Motor neuron (in vitro differentiated cells): Measurements from ENCODE around the gene PARP16. TPM values are rescaled to one million over a fixed set of nuclear protein-coding genes. Genes with fewer than 3 reads are reported as not detected.
A peak's percentile ranks its signal among the peaks of the same experiment; 100 is the strongest.
"Not testable (repeated sequence)": the region's sequence is repeated elsewhere in the genome, so short reads cannot be mapped to it uniquely, and the experiment has no call there.

Source experiments
- ATAC-seq, 8 experiments: fragments of 200-7000 bp; cut with Tn5 transposase; replicated peaks in 6 of 8; 2 replicates each; pipeline ENCODE4 v1.8.0; 2021; ENCODE audit warnings: mild to moderate bottlenecking in 8 of 8, moderate library complexity in 8 of 8
- H3K27ac ChIP-seq, 2 donors: fragments of 250-450 bp; sonication (Bioruptor Pico); 2 replicates each; pipeline ENCODE4 v1.9.0; 2021; ENCODE audit warnings: antibody characterized with exemption in 2 of 2, mild to moderate bottlenecking in 2 of 2, moderate library complexity in 1 of 2
- H3K4me1 ChIP-seq, 2 donors: fragments of 250-450 bp; sonication (Bioruptor Pico); replicated peaks in 1 of 2; 2 replicates each; pipeline ENCODE4 v1.6.1; 2021; ENCODE audit warnings: antibody characterized with exemption in 2 of 2, mild to moderate bottlenecking in 2 of 2, moderate library complexity in 1 of 2
- H3K4me3 ChIP-seq, 5 donors: fragments of 250-450 bp; sonication (Bioruptor Pico); 2 replicates each; pipeline ENCODE4 v1.9.0; 2021; ENCODE audit warnings: antibody characterized with exemption in 5 of 5, mild to moderate bottlenecking in 5 of 5, moderate library complexity in 4 of 5
- WGBS, 10 experiments: fragments of 450-650 bp; shearing (Covaris generic); methylation state at CpG; one replicate each; pipeline ENCODE4 v1.0.0; 2022; 5-methylcytosine and 5-hydroxymethylcytosine counted together
- in situ Hi-C, 9 experiments: fragments of 400-800 bp; cut with MboI; loops; one replicate each; pipeline ENCODE4 v1.15.0; 2021; ENCODE audit warnings: low sequenced_read_pairs in 9 of 9, low pct_unique_long_range_greater_than_20kb in 2 of 9; ENCODE audit not compliant: unreplicated experiment in 9 of 9
- total RNA-seq, 8 experiments: library from RNA; unstranded; fragments of 300-600 nt; gene quantifications; 2 replicates each; pipeline versions ENCODE4 v1.2.3 to v1.2.4, GENCODE V29; 2022

PARP16 gene
- total RNA-seq, 8 experiments from 2014 or later: 2.7 to 15.3 (median 6.7) TPM

DNA sequence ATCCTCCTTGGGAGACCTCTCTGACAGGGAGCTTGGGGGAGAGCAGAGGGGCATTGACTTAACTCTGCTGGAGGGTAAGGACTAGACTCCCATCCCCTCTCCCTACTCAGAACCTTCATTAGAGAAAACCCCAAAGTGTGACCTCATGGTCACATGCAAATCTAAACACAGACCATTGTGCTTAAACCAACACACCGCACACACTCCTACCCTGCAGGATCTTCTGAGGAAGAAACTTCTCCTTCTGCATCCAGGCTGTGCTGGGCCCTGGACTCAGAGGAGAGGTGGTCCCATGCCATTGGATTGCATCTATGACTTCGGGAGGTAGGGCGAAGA is 805 bp upstream of the PARP16 start:
- in situ Hi-C loops: loop anchor here in 5 of 9 experiments (25.0 kb wide), 2 partner anchors 100 to 250 kb away; partner anchors contain the start of genes CLPX (in 4 of the 5), MTFMT (in 1 of the 5) and SLC51B (in 1 of the 5)
- peak overlapping the region; percentile 66 to 76 for H3K27ac ChIP-seq
- H3K4me1 ChIP-seq: peaks cover 19 to 20% of the 10 kb centered on the region in 2 donors
- ATAC-seq: peak in 1 of 8 experiments; percentile 6
- WGBS, 10 experiments: 80 to 100% (median 93%) methylated on average over 1 to 2 of the region's 3 CpGs; no CpG with 5 or more reads in 6 of the 10 experiments
- H3K4me3 ChIP-seq: no peak overlapping the region

DNA sequence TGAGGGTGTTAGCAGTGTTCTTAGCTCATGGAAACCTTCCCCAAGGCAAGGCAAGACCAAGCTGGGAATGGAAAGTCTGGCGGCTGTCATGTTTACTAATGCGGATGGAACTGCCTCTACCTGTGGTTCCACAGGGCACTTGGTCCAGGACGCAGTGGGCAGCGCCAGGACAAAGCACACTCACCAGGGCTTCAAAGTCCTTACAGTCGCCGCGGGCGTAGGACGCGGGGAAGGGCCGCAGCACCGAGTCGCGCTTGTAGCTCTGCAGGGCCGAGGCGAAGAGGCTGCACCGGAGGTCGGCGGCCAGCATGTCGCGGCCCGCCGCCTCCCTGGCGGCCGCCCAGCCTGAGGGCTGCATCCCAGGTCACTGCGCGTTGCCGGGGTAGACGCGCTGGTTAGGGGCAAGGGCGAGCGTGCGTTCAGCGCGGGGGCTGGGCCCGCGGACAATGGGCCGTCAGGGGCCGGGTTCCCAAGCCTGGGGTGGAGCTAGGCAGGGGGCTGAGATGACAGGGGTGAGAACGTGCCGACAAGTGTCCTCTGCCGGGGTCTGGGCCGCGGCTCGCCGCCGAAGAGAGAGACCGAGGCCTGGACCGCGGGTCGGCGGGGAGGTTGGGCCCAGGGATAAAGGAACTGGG is 497 bp downstream of the PARP16 start:
- in situ Hi-C loops: loop anchor here in 5 of 9 experiments (25.0 kb wide), 2 partner anchors 99 to 249 kb away; partner anchors contain the start of genes CLPX (in 4 of the 5), MTFMT (in 1 of the 5) and SLC51B (in 1 of the 5)
- 0 to 4% (median 0%) methylated on average over 1 to 5 of the region's 52 CpGs; no CpG with 5 or more reads in 5 of the 10 experiments for WGBS, 10 experiments
- Histone ChIP-seq H3K27ac (peak overlapping the region; percentile 87 to 95), H3K4me1 (peaks cover 19 to 20% of the 10 kb centered on the region in 2 donors), H3K4me3 (peak overlapping the region; percentile 36 to 64 (median 53))
- peak in 5 of 8 experiments; percentile 0 to 60 (median 41) for ATAC-seq

DNA sequence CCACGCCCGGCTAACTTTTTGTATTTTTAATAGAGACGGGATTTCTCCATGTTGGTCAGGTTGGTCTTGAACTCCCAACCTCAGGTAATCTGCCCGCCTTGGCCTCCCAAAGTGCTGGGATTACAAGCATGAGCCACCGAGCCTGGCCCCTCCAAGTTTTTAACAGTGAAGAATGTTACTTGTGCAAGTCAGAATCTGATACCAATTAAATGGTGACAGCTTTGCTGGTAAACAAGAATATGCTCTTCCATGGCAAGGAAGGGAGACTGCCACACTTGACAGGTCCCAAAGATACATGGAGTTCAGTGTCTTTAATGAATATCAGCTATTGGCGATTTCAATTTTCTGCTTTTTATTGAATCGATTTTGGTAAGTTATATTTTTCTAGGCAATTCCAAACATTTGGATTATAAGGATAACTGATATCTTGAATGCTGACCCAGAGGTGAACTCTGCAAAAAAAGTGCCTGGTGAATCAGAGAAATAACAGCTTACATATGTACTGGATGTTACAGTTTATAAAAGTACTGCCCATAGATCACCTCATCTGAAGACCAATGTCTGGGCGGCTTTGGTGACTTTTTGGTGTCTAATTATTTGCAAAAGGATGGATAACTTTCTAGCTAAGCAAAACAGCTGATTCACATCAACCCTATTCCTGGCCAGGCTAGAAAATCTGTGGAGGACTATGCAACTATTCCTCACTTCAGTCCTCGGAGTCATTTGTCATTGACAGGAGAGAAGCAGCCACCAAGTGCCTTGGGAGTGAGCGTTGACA is 1.2 kb downstream of the PARP16 start:
- 29 to 100% (median 57%) methylated on average over 1 to 10 of the region's 10 CpGs for WGBS, 10 experiments
- H3K4me1 ChIP-seq: peaks cover 19 to 20% of the 10 kb centered on the region in 2 donors
- H3K4me3 ChIP-seq: peak overlapping the region; percentile 36 to 64 (median 53)
- peak overlapping the region; percentile 87 to 95 for H3K27ac ChIP-seq
- in situ Hi-C loops: loop anchor here in 5 of 9 experiments (25.0 kb wide), 2 partner anchors 98 to 248 kb away; partner anchors contain the start of genes CLPX (in 4 of the 5), MTFMT (in 1 of the 5) and SLC51B (in 1 of the 5)
- peak in 1 of 8 experiments; percentile 0 for ATAC-seq

DNA sequence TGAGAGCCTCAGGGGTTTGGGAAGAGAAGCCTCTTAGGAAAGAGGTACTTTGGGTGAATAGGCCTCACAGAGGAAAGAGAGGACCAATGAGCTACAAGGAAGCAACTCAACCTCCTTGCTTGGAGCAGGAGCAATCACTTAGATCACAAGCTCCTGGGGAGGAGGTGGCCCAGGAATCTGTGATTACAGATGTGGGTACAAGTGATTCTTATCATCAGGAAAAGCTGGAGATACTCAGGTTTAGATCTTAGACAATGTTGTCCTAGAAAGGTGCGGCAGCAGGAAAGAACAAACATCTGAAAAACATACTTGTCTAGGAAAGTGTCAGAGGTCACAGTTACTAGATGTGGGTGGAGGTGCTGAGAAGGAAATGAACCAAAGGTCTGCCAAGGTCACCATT is 8.2 kb downstream of the PARP16 start:
- no peak overlapping the region for H3K27ac ChIP-seq
- WGBS, 10 experiments: no CpG with 5 or more reads among the region's 1 CpG
- in situ Hi-C loops: loop anchor here in 7 of 9 experiments (10.0 to 25.0 kb wide), 3 partner anchors 84 to 241 kb away; partner anchors contain the start of genes CLPX (in 4 of the 7), MTFMT (in 1 of the 7) and SLC51B (in 1 of the 7)
- no peak for ATAC-seq
- no peaks in the 10 kb centered on the region for H3K4me1 ChIP-seq
- H3K4me3 ChIP-seq: no peak overlapping the region

DNA sequence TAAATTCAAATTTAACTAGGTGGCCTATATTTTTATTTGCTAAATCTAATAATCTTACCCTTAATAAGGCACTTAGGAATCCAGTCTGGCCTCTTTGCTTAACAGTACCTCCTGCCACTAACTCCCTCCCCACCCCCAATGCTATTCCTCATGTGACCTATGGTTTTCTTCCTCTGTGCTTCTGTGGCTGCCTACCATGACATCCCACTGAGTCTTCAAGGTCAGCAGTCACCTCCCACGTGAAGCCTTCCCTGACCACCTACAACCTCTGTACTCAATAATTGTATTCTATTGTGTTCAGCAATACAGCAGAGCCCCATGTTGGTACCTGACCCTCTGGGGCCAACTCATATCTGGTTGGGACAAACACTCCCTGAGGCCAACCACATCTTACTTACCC is 9.7 kb downstream of the PARP16 start:
- Histone ChIP-seq H3K4me3 (no peak overlapping the region), H3K4me1 (no peaks in the 10 kb centered on the region), H3K27ac (no peak overlapping the region)
- 17 to 67% (median 38%) methylated on average over 1 of the region's 1 CpG; no CpG with 5 or more reads in 6 of the 10 experiments for WGBS, 10 experiments
- no peak for ATAC-seq
- in situ Hi-C loops: loop anchor here in 7 of 9 experiments (10.0 to 25.0 kb wide), 3 partner anchors 82 to 240 kb away; partner anchors contain the start of genes CLPX (in 4 of the 7), MTFMT (in 1 of the 7) and SLC51B (in 1 of the 7)

DNA sequence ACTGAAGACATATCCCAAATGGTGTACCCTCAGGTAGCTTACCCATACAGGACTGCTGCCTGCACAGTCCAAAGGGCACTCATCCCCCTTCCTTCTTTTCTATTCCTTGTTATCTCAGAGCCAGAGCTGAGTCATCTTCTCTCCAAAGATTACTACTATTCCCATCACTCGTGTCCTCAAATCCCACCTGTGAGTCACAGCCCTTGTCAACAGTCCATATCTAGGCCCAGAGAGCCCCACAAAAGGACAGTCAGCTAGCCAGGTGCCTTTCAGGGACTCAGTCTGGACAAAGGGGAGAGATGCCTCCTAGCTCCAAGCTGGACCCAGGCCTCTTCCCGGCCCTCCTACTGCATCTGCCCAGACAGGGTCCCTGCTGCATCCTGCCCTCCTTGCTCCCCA is 11.0 kb downstream of the PARP16 start:
- no peak overlapping the region for H3K27ac ChIP-seq
- WGBS, 10 experiments: 33 to 100% (median 94%) methylated on average over 1 to 2 of the region's 2 CpGs; no CpG with 5 or more reads in 6 of the 10 experiments
- no peak overlapping the region for H3K4me3 ChIP-seq
- peak in 3 of 8 experiments; percentile 26 to 60 (median 45) for ATAC-seq
- in situ Hi-C loops: loop anchor here in 7 of 9 experiments (10.0 to 25.0 kb wide), 3 partner anchors 81 to 238 kb away; partner anchors contain the start of genes CLPX (in 4 of the 7), MTFMT (in 1 of the 7) and SLC51B (in 1 of the 7)
- H3K4me1 ChIP-seq: no peaks in the 10 kb centered on the region

DNA sequence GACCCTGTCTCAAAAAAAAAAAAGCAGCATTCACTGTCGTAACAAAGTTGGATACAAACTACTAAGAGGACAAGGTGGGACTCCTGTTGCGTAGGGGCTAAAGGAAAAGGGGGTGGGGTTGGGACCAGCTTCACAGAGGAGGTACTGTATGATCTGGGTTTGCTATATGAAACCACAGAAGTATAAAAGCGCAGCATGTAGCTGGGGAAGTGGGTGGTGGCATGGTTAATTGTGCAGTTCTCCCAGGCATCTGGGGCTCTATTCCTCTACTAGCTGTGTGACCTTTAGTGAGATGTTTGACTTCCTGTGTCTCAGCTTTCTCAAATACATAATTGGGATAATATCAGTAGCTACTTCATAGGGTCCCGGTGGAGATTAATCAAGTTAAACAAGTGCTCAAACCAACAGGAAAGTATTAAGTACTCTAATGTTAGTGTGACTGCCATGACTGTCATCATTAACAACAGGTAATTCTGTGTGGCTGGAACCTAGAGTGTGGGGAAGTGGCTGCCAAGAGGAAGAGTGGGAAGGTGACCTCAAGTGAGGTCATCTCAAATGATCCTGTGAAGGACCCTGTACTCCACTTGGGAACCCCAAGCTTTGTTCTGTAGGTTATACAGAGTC is 11.5 kb downstream of the PARP16 start:
- no peak overlapping the region for H3K4me3 ChIP-seq
- in situ Hi-C loops: loop anchor here in 7 of 9 experiments (10.0 to 25.0 kb wide), 3 partner anchors 80 to 238 kb away; partner anchors contain the start of genes CLPX (in 4 of the 7), MTFMT (in 1 of the 7) and SLC51B (in 1 of the 7)
- no peak for ATAC-seq
- WGBS, 10 experiments: 14 to 100% (median 93%) methylated on average over 1 to 4 of the region's 4 CpGs; no CpG with 5 or more reads in 4 of the 10 experiments
- no peak overlapping the region for H3K27ac ChIP-seq
- no peaks in the 10 kb centered on the region for H3K4me1 ChIP-seq

DNA sequence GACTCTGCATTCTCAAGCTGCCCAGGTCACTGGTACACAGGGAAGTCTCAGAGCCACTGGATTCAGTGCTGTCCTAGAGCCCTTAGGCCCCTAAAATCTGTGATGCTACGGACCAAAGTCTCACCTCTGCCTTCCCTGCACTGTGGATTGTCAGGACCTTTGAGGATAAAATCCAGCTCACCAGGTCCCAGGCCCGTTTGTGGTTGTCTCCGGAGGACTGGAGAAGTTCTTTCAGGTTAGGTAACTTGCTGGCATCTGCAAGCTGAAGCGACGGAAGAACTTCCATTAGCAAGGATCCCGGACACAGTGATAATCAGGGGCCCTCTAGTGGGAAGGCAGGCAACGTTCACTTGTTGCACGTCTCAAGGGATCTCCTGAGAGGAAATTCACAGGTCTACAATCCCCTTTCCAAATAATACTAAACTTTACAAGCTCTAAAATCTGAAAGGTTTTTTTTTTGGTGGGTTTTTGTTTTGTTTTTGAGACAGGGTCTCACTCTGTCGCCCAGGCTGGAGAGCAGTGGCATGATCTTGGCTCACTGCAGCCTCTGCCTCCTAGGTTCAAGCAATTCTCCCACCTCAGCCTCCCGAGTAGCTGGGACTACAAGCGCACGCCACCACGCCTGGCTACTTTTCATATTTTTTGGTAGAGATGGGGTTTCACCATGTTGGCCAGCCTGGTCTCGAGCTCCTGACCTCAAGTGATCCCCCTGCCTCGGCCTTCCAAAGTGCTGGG is 15.7 kb downstream of the PARP16 start:
- peak; percentile 52 to 99 (median 82) for ATAC-seq

DNA sequence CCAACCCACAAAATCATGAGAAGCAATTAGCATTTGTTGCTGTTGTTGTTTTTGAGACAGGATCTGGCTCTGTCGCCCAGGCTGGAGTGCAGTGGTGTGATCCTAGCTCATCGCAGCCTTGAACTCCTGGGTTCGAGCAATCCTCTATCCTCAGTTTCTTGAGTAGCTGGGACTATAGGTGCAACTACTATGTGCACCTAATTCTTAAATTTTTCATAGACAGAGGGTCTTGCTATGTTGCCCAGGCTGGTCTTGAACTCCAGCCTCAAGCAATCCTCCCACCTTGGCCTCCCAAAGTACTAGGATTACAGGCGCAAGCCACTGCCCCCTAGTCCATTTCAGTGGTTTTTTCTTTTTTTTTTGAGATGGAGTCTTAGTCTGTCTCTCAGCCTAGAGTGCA is 18.3 kb downstream of the PARP16 start:
- ATAC-seq: no peak
- in situ Hi-C loops: loop anchor here in 1 of 9 experiments (10.0 kb wide), 1 partner anchor 74 kb away; no protein-coding TSS in a partner anchor
- 83 to 100% (median 93%) methylated on average over 1 to 4 of the region's 4 CpGs; no CpG with 5 or more reads in 5 of the 10 experiments for WGBS, 10 experiments

More for the DNA sequence above, 15.7 kb downstream of the PARP16 start:
- WGBS, 10 experiments: 12 to 74% (median 40%) methylated on average over 1 to 10 of the region's 15 CpGs; no CpG with 5 or more reads in 1 of the 10 experiments
- not testable (repeated sequence) for H3K27ac ChIP-seq, H3K4me1 ChIP-seq, H3K4me3 ChIP-seq
- in situ Hi-C loops: loop anchor here in 2 of 9 experiments (10.0 kb wide), 1 partner anchor 76 kb away; no protein-coding TSS in a partner anchor

DNA sequence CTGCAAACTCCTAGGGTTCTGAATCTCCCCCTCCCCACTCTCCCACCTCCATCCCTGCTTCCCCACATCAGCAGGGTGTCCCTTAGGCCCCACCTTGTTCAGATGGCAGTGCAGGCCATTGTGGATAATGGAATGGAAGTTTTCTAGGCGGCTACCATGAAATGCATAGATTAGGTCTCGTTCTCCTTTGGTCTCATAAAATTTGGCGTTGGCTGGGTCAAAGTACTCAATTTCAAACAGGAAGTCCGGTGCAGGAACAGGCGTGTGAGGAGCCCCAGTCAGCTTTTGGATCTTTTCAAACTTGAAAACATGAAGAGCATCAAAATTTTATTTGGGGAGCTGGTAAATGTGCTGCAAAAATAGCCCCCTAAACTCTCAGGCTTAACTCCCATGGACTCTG is 20.2 kb downstream of the PARP16 start:
- no peak for ATAC-seq
- WGBS, 10 experiments: 75 to 100% (median 97%) methylated on average over 1 to 5 of the region's 5 CpGs; no CpG with 5 or more reads in 4 of the 10 experiments
- Histone ChIP-seq H3K4me1 (no peaks in the 10 kb centered on the region), H3K4me3 (no peak overlapping the region), H3K27ac (no peak overlapping the region)
- in situ Hi-C loops: loop anchor here in 1 of 9 experiments (10.0 kb wide), 1 partner anchor 72 kb away; no protein-coding TSS in a partner anchor

More for the DNA sequence above, 18.3 kb downstream of the PARP16 start:
- Histone ChIP-seq H3K27ac (no peak overlapping the region), H3K4me3 (no peak overlapping the region), H3K4me1 (no peaks in the 10 kb centered on the region)

DNA sequence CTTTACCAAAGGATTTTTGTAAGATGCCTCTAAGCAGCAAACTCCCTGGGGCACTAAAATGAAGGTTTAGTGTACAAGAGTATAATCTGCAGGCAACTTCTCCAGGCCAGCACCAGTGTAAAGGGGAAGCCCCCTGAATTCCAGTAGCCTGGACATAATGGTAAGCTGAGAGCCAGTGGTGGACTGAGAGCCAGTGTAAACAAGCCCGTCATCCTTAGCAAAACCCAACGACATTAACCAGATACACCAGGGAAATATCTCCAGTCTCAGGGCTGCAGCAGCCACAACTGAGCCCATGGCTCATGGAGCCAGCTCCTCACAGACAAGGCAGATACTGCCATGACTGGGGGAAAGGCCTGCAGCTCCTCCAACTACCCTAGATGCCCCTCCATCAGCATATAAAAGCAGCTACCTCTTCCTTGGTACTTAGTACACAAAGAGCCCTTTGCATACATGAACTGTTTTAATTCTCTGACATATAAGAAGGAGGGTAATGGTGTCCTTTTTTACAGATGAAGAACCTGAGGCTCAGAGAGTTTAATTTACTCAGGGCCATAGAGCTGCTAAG is 21.7 kb downstream of the PARP16 start:
- in situ Hi-C loops: loop anchor here in 1 of 9 experiments (10.0 kb wide), 1 partner anchor 70 kb away; no protein-coding TSS in a partner anchor
- no peaks in the 10 kb centered on the region for H3K4me1 ChIP-seq
- peak in 1 of 8 experiments; percentile 35 for ATAC-seq
- no peak overlapping the region for H3K4me3 ChIP-seq
- 49 to 100% (median 63%) methylated on average over 1 to 2 of the region's 2 CpGs; no CpG with 5 or more reads in 7 of the 10 experiments for WGBS, 10 experiments
- no peak overlapping the region for H3K27ac ChIP-seq
